HG03139 (cell line): ENCODE data around the gene FBXL7.

Experiments
- ATAC-seq: cut with Tn5 transposase; IDR thresholded peaks from one replicate; pipeline ENCODE4 v1.9.1; 2021; ENCODE audit not compliant: unreplicated experiment

The FBXL7 gene

GRCh38 chr5:15983392-15983791, 483.4 kb downstream of the FBXL7 start:
- no peak for ATAC-seq
